ENCODE results near the gene TSPAN15. TPM values are rescaled to one million over a fixed set of nuclear protein-coding genes. Genes with fewer than 3 reads are reported as not detected.

Gene TSPAN15
- total and polyA plus RNA-seq, 4 donors, result 44.3 to 68.4 (median 55.0) TPM

GRCh38 chr10:69515699-69516259 is 64.5 kb downstream of the TSPAN15 start:
- DNase-seq (peak; percentile 62 to 70 (median 67)), ATAC-seq (ENCODE audit: insufficient read depth, low FRiP score) (peak; percentile 70)
- Histone ChIP-seq H3K27me3 (ENCODE audit: control insufficient read depth in 3 of 3, insufficient read depth in 3 of 3, low read length in 2 of 3) (peaks cover 0 to 6% (median 0%) of the 10 kb centered on the region in 3 donors), H3K36me3 (ENCODE audit: control insufficient read depth in 4 of 4, insufficient read depth in 4 of 4, low read length in 4 of 4) (peaks cover 0 to 7% (median 0%) of the 10 kb centered on the region in 4 donors), H3K27ac (ENCODE audit: low read depth in 1 of 2, low read length in 1 of 2) (no peak overlapping the region), H3K4me1 (ENCODE audit: control insufficient read depth in 5 of 5, insufficient read depth in 5 of 5, low read length in 5 of 5) (no peaks in the 10 kb centered on the region), H3K9me3 (ENCODE audit: control insufficient read depth in 4 of 4, insufficient read depth in 3 of 4, low read length in 3 of 4) (no peaks in the 10 kb centered on the region), H3K9ac (ENCODE audit: insufficient read depth in 1 of 2, low read length in 2 of 2) (no peak overlapping the region), H3K4me3 (no peak overlapping the region)
- WGBS, 2 donors, result 36 to 46% methylated on average over 11 of the region's 11 CpGs
- peak; percentile 68 for TF ChIP-seq CTCF (IDR thresholded peaks at IDR 0.05; ENCODE audit: control extremely low read depth, extremely low read depth)

DNA sequence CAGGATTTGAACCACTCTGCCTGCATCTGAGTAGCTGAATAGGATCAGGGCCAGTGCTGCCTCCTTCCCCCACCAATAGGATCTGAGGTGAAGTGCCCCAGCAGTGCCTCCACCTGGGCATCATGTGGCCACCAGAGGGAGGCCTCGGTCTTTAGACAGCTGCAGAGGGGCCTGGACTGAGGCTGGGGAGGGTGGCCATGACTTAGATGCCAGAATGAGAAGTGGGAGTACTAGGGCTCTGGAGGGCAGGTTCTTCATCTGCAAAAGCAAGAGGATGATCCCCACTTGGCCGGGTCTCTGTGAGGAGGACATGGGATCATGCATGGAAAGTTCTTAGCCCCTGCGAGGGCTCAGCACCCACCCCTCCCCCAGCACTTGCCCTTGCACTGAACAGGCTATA is 65.1 kb downstream of the TSPAN15 start:
- H3K4me1 ChIP-seq (ENCODE audit: control insufficient read depth in 5 of 5, insufficient read depth in 5 of 5, low read length in 5 of 5), result no peaks in the 10 kb centered on the region
- H3K9ac ChIP-seq (ENCODE audit: insufficient read depth in 1 of 2, low read length in 2 of 2), result no peak overlapping the region
- WGBS, 2 donors, result 45 to 60% methylated on average over 3 of the region's 3 CpGs
- H3K9me3 ChIP-seq (ENCODE audit: control insufficient read depth in 4 of 4, insufficient read depth in 3 of 4, low read length in 3 of 4), result no peaks in the 10 kb centered on the region
- peaks cover 0 to 6% (median 0%) of the 10 kb centered on the region in 3 donors for H3K27me3 ChIP-seq (ENCODE audit: control insufficient read depth in 3 of 3, insufficient read depth in 3 of 3, low read length in 2 of 3)
- DNase-seq (no peak), ATAC-seq (ENCODE audit: insufficient read depth, low FRiP score) (no peak)
- no peak for TF ChIP-seq CTCF (IDR thresholded peaks at IDR 0.05; ENCODE audit: control extremely low read depth, extremely low read depth)
- no peak overlapping the region for H3K4me3 ChIP-seq
- H3K27ac ChIP-seq (ENCODE audit: low read depth in 1 of 2, low read length in 1 of 2), result no peak overlapping the region
- peaks cover 0 to 7% (median 0%) of the 10 kb centered on the region in 4 donors for H3K36me3 ChIP-seq (ENCODE audit: control insufficient read depth in 4 of 4, insufficient read depth in 4 of 4, low read length in 4 of 4)

DNA sequence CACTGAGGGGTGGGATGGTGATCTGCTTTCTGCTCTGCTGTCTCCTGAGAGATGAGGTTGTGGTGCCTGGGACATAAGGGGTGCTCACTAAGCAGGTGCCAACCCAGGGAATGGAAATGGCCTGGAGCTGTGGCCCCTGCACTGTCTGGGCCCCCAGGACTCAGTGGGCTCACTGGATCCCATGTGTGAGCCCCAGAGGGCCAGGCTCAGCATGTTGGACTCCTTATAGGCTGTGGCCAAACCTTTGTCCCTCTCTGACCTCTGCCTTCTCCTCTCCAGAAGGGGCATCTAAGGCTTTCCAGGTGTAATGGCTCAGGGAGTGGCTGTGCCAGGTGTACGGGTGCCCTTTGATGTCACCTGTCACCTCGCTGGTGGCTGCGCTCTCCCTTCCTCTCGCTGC is 65.5 kb downstream of the TSPAN15 start:
- no peak for TF ChIP-seq CTCF (IDR thresholded peaks at IDR 0.05; ENCODE audit: control extremely low read depth, extremely low read depth)
- Histone ChIP-seq H3K4me3 (no peak overlapping the region), H3K27me3 (ENCODE audit: control insufficient read depth in 3 of 3, insufficient read depth in 3 of 3, low read length in 2 of 3) (peaks cover 0 to 6% (median 0%) of the 10 kb centered on the region in 3 donors), H3K4me1 (ENCODE audit: control insufficient read depth in 5 of 5, insufficient read depth in 5 of 5, low read length in 5 of 5) (no peaks in the 10 kb centered on the region), H3K36me3 (ENCODE audit: control insufficient read depth in 4 of 4, insufficient read depth in 4 of 4, low read length in 4 of 4) (peaks cover 0 to 7% (median 0%) of the 10 kb centered on the region in 4 donors), H3K9me3 (ENCODE audit: control insufficient read depth in 4 of 4, insufficient read depth in 3 of 4, low read length in 3 of 4) (no peaks in the 10 kb centered on the region), H3K27ac (ENCODE audit: low read depth in 1 of 2, low read length in 1 of 2) (no peak overlapping the region), H3K9ac (ENCODE audit: insufficient read depth in 1 of 2, low read length in 2 of 2) (no peak overlapping the region)
- no peak for DNase-seq
- ATAC-seq (ENCODE audit: insufficient read depth, low FRiP score), result no peak
- WGBS, 2 donors, result 91 to 92% methylated on average over 4 of the region's 4 CpGs
